Breast epithelium (tissue), 4 donors: ENCODE measurements around the gene C16orf87. TPM values are rescaled to one million over a fixed set of nuclear protein-coding genes. Genes with fewer than 3 reads are reported as not detected.
A peak's percentile ranks its signal among the peaks of the same experiment; 100 is the strongest.

Experiments used
- DNase-seq, 2 donors: peaks; one replicate each; pipeline ENCODE4 v3.0.0-alpha.2; 2019; ENCODE audit warnings: low spot score in 2 of 2
- H3K27ac ChIP-seq, 2 donors: fragments of 200-600 bp; sonication (generic) in 1 of 2; one replicate each; pipeline ENCODE4 v1.5.1; 2016 to 2019; ENCODE audit warnings: mild to moderate bottlenecking in 1 of 2
- H3K27me3 ChIP-seq, 2 donors: fragments of 200-600 bp; sonication (generic) in 1 of 2; one replicate each; pipeline versions ENCODE4 v1.5.1 to v1.6.0; 2017 to 2019; ENCODE audit warnings: control low read depth in 1 of 2, mild to moderate bottlenecking in 1 of 2
- H3K36me3 ChIP-seq: fragments of 200-600 bp; one replicate; pipeline ENCODE4 v1.5.1; 2019
- H3K4me1 ChIP-seq, 2 donors: fragments of 200-600 bp; sonication (generic); one replicate each; pipeline ENCODE4 v1.5.1; 2016 to 2019; ENCODE audit warnings: control low read depth in 1 of 2
- H3K4me3 ChIP-seq, 3 donors: fragments of 200-600 bp; sonication (generic); 1 replicate in 2 of 3; 2 replicates in 1 of 3; pipeline ENCODE4 v1.5.1; 2016 to 2019; ENCODE audit warnings: mild to moderate bottlenecking in 3 of 3, moderate library complexity in 2 of 3
- H3K9me3 ChIP-seq, 2 donors: fragments of 200-600 bp; sonication (generic) in 1 of 2; one replicate each; pipeline ENCODE4 v1.5.1; 2016 to 2019; ENCODE audit warnings: control low read depth in 1 of 2
- CTCF ChIP-seq, 3 donors: fragments of 450-650 bp; IDR thresholded peaks; one replicate each; pipeline ENCODE4 v1.5.1; 2016 to 2017; ENCODE audit warnings: antibody characterized with exemption in 3 of 3, mild to moderate bottlenecking in 3 of 3, moderate library complexity in 3 of 3
- POLR2A ChIP-seq: fragments of 450-650 bp; IDR thresholded peaks from one replicate; pipeline ENCODE4 v1.6.1; 2016; ENCODE audit warnings: antibody characterized with exemption, mild to moderate bottlenecking, moderate library complexity
- POLR2AphosphoS5 ChIP-seq, 3 donors: sonication (generic); formaldehyde crosslinking; IDR thresholded peaks; one replicate each; pipeline ENCODE4 v1.6.1; 2017; ENCODE audit warnings: antibody characterized with exemption in 3 of 3
- intact Hi-C: fragments of 100-400 bp; cut with DNase I; formaldehyde crosslinking; loops from one replicate; pipeline ENCODE4 v1.15.1; 2023; ENCODE audit warnings: low total_unique reads
- total RNA-seq, 3 donors: library from RNA; depleted of rRNA; stranded (reverse); fragments of >200 nt; gene quantifications; one replicate each; pipeline ENCODE4 v1.1.0, GENCODE V29; 2016

The C16orf87 gene
- total RNA-seq, 3 donors from 2014 or later, result 3.6 to 7.6 (median 5.9) TPM

- Histone ChIP-seq H3K36me3 (no peaks in the 10 kb centered on the region), H3K4me1 (no peaks in the 10 kb centered on the region), H3K27ac (no peak overlapping the region), H3K27me3 (no peaks in the 10 kb centered on the region), H3K4me3 (no peak overlapping the region), H3K9me3 (no peaks in the 10 kb centered on the region)
- TF ChIP-seq CTCF (IDR thresholded peaks at IDR 0.05), result no peak
- no peak for TF ChIP-seq POLR2AphosphoS5 (IDR thresholded peaks at IDR 0.05)
- TF ChIP-seq POLR2A, result no peak
- DNase-seq, result no peak
- intact Hi-C loops, result no loop called here
Observed at GRCh38 chr16:46808997-46809396, 22.0 kb downstream of the C16orf87 start.

GRCh38 chr16:46807336-46807735 lies 23.6 kb downstream of the C16orf87 start:
- H3K27me3 ChIP-seq, result no peaks in the 10 kb centered on the region
- H3K27ac ChIP-seq, result no peak overlapping the region
- intact Hi-C loops, result no loop called here
- H3K36me3 ChIP-seq, result no peaks in the 10 kb centered on the region
- no peak for TF ChIP-seq POLR2A
- no peak for TF ChIP-seq CTCF (IDR thresholded peaks at IDR 0.05)
- TF ChIP-seq POLR2AphosphoS5 (IDR thresholded peaks at IDR 0.05), result no peak
- no peak for DNase-seq
- H3K4me3 ChIP-seq, result no peak overlapping the region
- H3K4me1 ChIP-seq, result no peaks in the 10 kb centered on the region
- no peaks in the 10 kb centered on the region for H3K9me3 ChIP-seq

GRCh38 chr16:46803373-46803772 lies 27.6 kb downstream of the C16orf87 start:
- no peak overlapping the region for H3K4me3 ChIP-seq
- H3K27me3 ChIP-seq, result no peaks in the 10 kb centered on the region
- no peaks in the 10 kb centered on the region for H3K9me3 ChIP-seq
- intact Hi-C loops, result no loop called here
- H3K27ac ChIP-seq, result no peak overlapping the region
- no peaks in the 10 kb centered on the region for H3K36me3 ChIP-seq
- TF ChIP-seq CTCF (IDR thresholded peaks at IDR 0.05) (no peak), POLR2A (no peak), POLR2AphosphoS5 (IDR thresholded peaks at IDR 0.05) (no peak)
- no peaks in the 10 kb centered on the region for H3K4me1 ChIP-seq
- DNase-seq, result no peak

GRCh38 chr16:46801428-46802049 lies 29.4 kb downstream of the C16orf87 start:
- Histone ChIP-seq H3K9me3 (no peaks in the 10 kb centered on the region), H3K36me3 (no peaks in the 10 kb centered on the region), H3K27me3 (no peaks in the 10 kb centered on the region), H3K4me1 (no peaks in the 10 kb centered on the region), H3K27ac (no peak overlapping the region), H3K4me3 (no peak overlapping the region)
- TF ChIP-seq CTCF (IDR thresholded peaks at IDR 0.05) (peak in 1 of 3 donors; percentile 35), POLR2AphosphoS5 (IDR thresholded peaks at IDR 0.05) (no peak), POLR2A (no peak)
- intact Hi-C loops, result no loop called here
- DNase-seq, result no peak

GRCh38 chr16:46800494-46800893 lies 30.5 kb downstream of the C16orf87 start:
- Histone ChIP-seq H3K4me3 (no peak overlapping the region), H3K4me1 (no peaks in the 10 kb centered on the region), H3K27me3 (no peaks in the 10 kb centered on the region), H3K36me3 (no peaks in the 10 kb centered on the region), H3K27ac (no peak overlapping the region), H3K9me3 (no peaks in the 10 kb centered on the region)
- intact Hi-C loops, result no loop called here
- DNase-seq, result no peak
- TF ChIP-seq CTCF (IDR thresholded peaks at IDR 0.05) (no peak), POLR2A (no peak), POLR2AphosphoS5 (IDR thresholded peaks at IDR 0.05) (no peak)
